GM12878 (cell line): Measurements from ENCODE around the gene TMPRSS9. TPM values are rescaled to one million over a fixed set of nuclear protein-coding genes. Genes with fewer than 3 reads are reported as not detected.

Experiments
- ATAC-seq: fragments of 200-7000 bp; cut with Tn5 transposase; 3 replicates; pipeline ENCODE4 v1.9.1; 2020; ENCODE audit warnings: mild to moderate bottlenecking, moderate library complexity
- BruUV-seq: library from RNA; stranded (reverse); fragments of 400-500 nt; replicated peaks from 2 replicates; lab custom pipeline; 2021; lab: Mats Ljungman, UMichigan
- CTCF ChIA-PET: fragments of 300-600 bp; sonication (Branson Sonifier 250); formaldehyde crosslinking; extraction: SDS; loops from one replicate; lab custom pipeline; 2021; ENCODE audit warnings: inconsistent platforms; lab: Yijun Ruan, JAX
- POLR2A ChIA-PET: fragments of 350-600 bp; formaldehyde crosslinking; extraction: SDS; loops from one replicate; lab custom pipeline; 2021; ENCODE audit warnings: inconsistent platforms; lab: Charles Lee
- RAD21 ChIA-PET: fragments of 300-600 bp; sonication (Branson Sonifier 250); formaldehyde crosslinking; loops from one replicate; lab custom pipeline; 2023; ENCODE audit warnings: antibody characterized with exemption; ENCODE audit not compliant: unreplicated experiment; lab: Charles Lee
- SMC1A ChIA-PET: fragments of 300-600 bp; sonication (Branson Sonifier 250); formaldehyde crosslinking; loops from one replicate; lab custom pipeline; 2023; ENCODE audit not compliant: unreplicated experiment, uncharacterized antibody; lab: Charles Lee
- DNase-seq: peaks from one replicate; pipeline ENCODE4 v3.0.0-alpha.2; 2011; ENCODE audit warnings: low read depth, low spot score
- FAIRE-seq: peaks from 3 replicates; lab custom pipeline; 2011; peaks lifted over from hg19 to GRCh38; lab: Jason Lieb, UNC
- H2AFZ ChIP-seq: 2 replicates; pipeline ENCODE4 v1.6.0; 2011; ENCODE audit warnings: low read depth, low read length, control low read depth; ENCODE audit not compliant: control insufficient read depth
- H3K27ac ChIP-seq: 2 replicates; pipeline ENCODE4 v1.5.1; 2011; ENCODE audit warnings: control low read depth; ENCODE audit not compliant: control insufficient read depth, insufficient read depth
- H3K27me3 ChIP-seq, 2 experiments: replicated peaks in 1 of 2; 2 replicates each; pipeline versions ENCODE4 v1.6.0 to v1.6.1; 2011; ENCODE audit warnings: low read length in 1 of 2; ENCODE audit not compliant: control insufficient read depth in 2 of 2, insufficient read depth in 2 of 2
- H3K36me3 ChIP-seq, 2 experiments: 2 replicates each; pipeline ENCODE4 v1.5.1; 2011; ENCODE audit warnings: low read length in 1 of 2; ENCODE audit not compliant: control insufficient read depth in 2 of 2, insufficient read depth in 2 of 2
- H3K4me1 ChIP-seq: 2 replicates; pipeline ENCODE4 v1.6.1; 2011; ENCODE audit warnings: mild to moderate bottlenecking, low read length, moderate library complexity, mixed read lengths; ENCODE audit not compliant: control insufficient read depth, insufficient read depth
- H3K4me2 ChIP-seq: 2 replicates; pipeline ENCODE4 v1.6.0; 2011; ENCODE audit warnings: control low read depth; ENCODE audit not compliant: control insufficient read depth, insufficient read depth
- H3K4me3 ChIP-seq: fragments of 200-600 bp; sonication (generic); 2 replicates; pipeline ENCODE4 v1.5.1; 2016
- H3K79me2 ChIP-seq: 2 replicates; pipeline ENCODE4 v1.6.0; 2011; ENCODE audit warnings: low read length; ENCODE audit not compliant: control insufficient read depth, insufficient read depth
- H3K9ac ChIP-seq: 2 replicates; pipeline ENCODE4 v1.8.0; 2011; ENCODE audit warnings: low read length, control low read depth, mixed read lengths; ENCODE audit not compliant: control insufficient read depth, insufficient read depth
- H3K9me3 ChIP-seq: replicated peaks from 3 replicates; pipeline ENCODE4 v1.5.1; 2011; ENCODE audit warnings: mild to moderate bottlenecking, low read length; ENCODE audit not compliant: control insufficient read depth, insufficient read depth
- H4K20me1 ChIP-seq: 2 replicates; pipeline ENCODE4 v1.6.0; 2011; ENCODE audit not compliant: control insufficient read depth, insufficient read depth
- ATF2 ChIP-seq: IDR thresholded peaks from 2 replicates; pipeline ENCODE4 v1.6.1; 2012; ENCODE audit warnings: low read length, inconsistent platforms
- BCLAF1 ChIP-seq: fragments of 450-650 bp; IDR thresholded peaks from 2 replicates; pipeline ENCODE4 v1.6.1; 2017; ENCODE audit warnings: antibody characterized with exemption, mild to moderate bottlenecking, moderate library complexity
- CHD4 ChIP-seq: fragments of 200-600 bp; sonication (generic); IDR thresholded peaks from 2 replicates; pipeline ENCODE4 v1.6.1; 2016; ENCODE audit warnings: mild to moderate bottlenecking
- GABPA ChIP-seq: IDR thresholded peaks from 2 replicates; pipeline ENCODE4 v1.6.1; 2014; ENCODE audit warnings: antibody characterized with exemption, low read depth, mild to moderate bottlenecking, inconsistent platforms
- JUND ChIP-seq: IDR thresholded peaks from 2 replicates; pipeline ENCODE4 v1.6.1; 2012; ENCODE audit warnings: low read depth, mild to moderate bottlenecking, low read length, improper control_type of control experiment, moderate library complexity
- MEF2B ChIP-seq: fragments of 450-650 bp; IDR thresholded peaks from 2 replicates; pipeline ENCODE4 v1.6.1; 2018; ENCODE audit warnings: mild to moderate bottlenecking, moderate library complexity; ENCODE audit not compliant: partially characterized antibody, poor library complexity, severe bottlenecking
- SRF ChIP-seq, 2 experiments: IDR thresholded peaks; 2 replicates each; pipeline ENCODE4 v1.6.1; 2011; ENCODE audit warnings: low read depth in 2 of 2, low read length in 2 of 2, mild to moderate bottlenecking in 1 of 2, moderate library complexity in 1 of 2
- ZBTB11 ChIP-seq: fragments of 450-650 bp; formaldehyde crosslinking; IDR thresholded peaks from 2 replicates; pipeline ENCODE4 v1.5.0; 2022; ENCODE audit warnings: mild to moderate bottlenecking, missing genetic modification characterization
- ZNF687 ChIP-seq: fragments of 450-650 bp; IDR thresholded peaks from 2 replicates; pipeline ENCODE4 v1.6.1; 2017; ENCODE audit warnings: mild to moderate bottlenecking, moderate library complexity
- WGBS: methylation state at CpG from one replicate; pipeline ENCODE4 v1.1.6; 2016; ENCODE audit warnings: low lambda C conversion rate; ENCODE audit not compliant: insufficient replicate concordance, insufficient coverage; ENCODE audit errors: missing lambda C conversion rate; 5-methylcytosine and 5-hydroxymethylcytosine counted together
- in situ Hi-C: fragments of 300-500 bp; cut with MboI; formaldehyde crosslinking; loops from 9 replicates; pipeline ENCODE4 v1.14.3; 2018; ENCODE audit warnings: mixed read lengths
- intact Hi-C: fragments of 100-400 bp; cut with micrococcal nuclease; formaldehyde crosslinking; loops from one replicate; pipeline ENCODE4 v1.14.2; 2022; ENCODE audit not compliant: unreplicated experiment
- polyA plus RNA-seq, 11 experiments: library from polyadenylated mRNA; depleted of rRNA in 4 of 11; unstranded in 6 of 11; stranded (reverse) in 5 of 11; fragments of >200 nt; fragmentation: Nextera tagmentation in 4 of 11; fragmentation: Illumina TruSeq in 1 of 11; extraction: Ambion mirVana in 4 of 11; extraction: Trizol in 1 of 11; gene quantifications; 1 replicate in 1 of 11; 2 replicates in 10 of 11; pipeline versions ENCODE4 v1.2.1 to v1.2.3, GENCODE V29; 2011 to 2016; ENCODE audit warnings: inconsistent platforms in 2 of 11, missing spikeins in 2 of 11, low read depth in 1 of 11
- total RNA-seq, 4 experiments: library from RNA; depleted of rRNA in 3 of 4; stranded (reverse); fragments of >200 nt in 3 of 4; fragmentation: Illumina TruSeq in 1 of 4; extraction: Trizol in 1 of 4; gene quantifications; 2 replicates each; pipeline versions ENCODE4 v1.2.1 to v1.2.3, GENCODE V29; 2013 to 2021

The TMPRSS9 gene
- total and polyA plus RNA-seq, 10 of the 15 experiments (the other 5 are each of a cell fraction or from before 2014, with no cell fraction given), result 0.24 TPM; not detected in 9

- WGBS, result 85% methylated on average over 21 of the region's 21 CpGs
- ChIA-PET SMC1A (no interaction called here), POLR2A (no interaction called here), RAD21 (no interaction called here), CTCF (no interaction called here)
- H3K79me2 ChIP-seq, result no peaks in the 10 kb centered on the region
- ATAC-seq, result no peak
- H3K4me1 ChIP-seq, result no peaks in the 10 kb centered on the region
- DNase-seq, result no peak
- H3K4me3 ChIP-seq, result no peak overlapping the region
- H3K36me3 ChIP-seq, result no peaks in the 10 kb centered on the region
- no peaks in the 10 kb centered on the region for H4K20me1 ChIP-seq
- H3K9me3 ChIP-seq, result no peaks in the 10 kb centered on the region; the same call in 2 of the 3 replicates
- H3K27ac ChIP-seq, result no peak overlapping the region
- H3K4me2 ChIP-seq, result no peak overlapping the region
- H3K9ac ChIP-seq, result no peak overlapping the region
- no peak for FAIRE-seq
- H2AFZ ChIP-seq, result no peak overlapping the region
- in situ Hi-C loops (no loop called here), intact Hi-C loops (no loop called here)
- no TSS peak for BruUV-seq
- no peaks in the 10 kb centered on the region for H3K27me3 ChIP-seq
- no peak for TF ChIP-seq SRF (IDR thresholded peaks at IDR 0.05; ENCODE audit: low read depth in 2 of 2, low read length in 2 of 2)
- TF ChIP-seq GABPA, result no peak
- no peak for TF ChIP-seq MEF2B
- no peak for TF ChIP-seq CHD4
- TF ChIP-seq BCLAF1, result no peak
- no peak for TF ChIP-seq JUND
- TF ChIP-seq ZNF687, result no peak
- no peak for TF ChIP-seq ATF2
- TF ChIP-seq ZBTB11, result no peak
Observed at GRCh38 chr19:2356036-2356646, 3.9 kb upstream of the TMPRSS9 start.
